GM18909 (cell line): Measurements from ENCODE around the gene CBX5.
"Not testable (repeated sequence)": the region's sequence is repeated elsewhere in the genome, so short reads cannot be mapped to it uniquely, and the experiment has no call there.

Experiments
- ATAC-seq: cut with Tn5 transposase; IDR thresholded peaks from one replicate; pipeline ENCODE4 v1.9.1; 2021; ENCODE audit warnings: mild to moderate bottlenecking; ENCODE audit not compliant: unreplicated experiment, poor library complexity

The CBX5 gene

DNA sequence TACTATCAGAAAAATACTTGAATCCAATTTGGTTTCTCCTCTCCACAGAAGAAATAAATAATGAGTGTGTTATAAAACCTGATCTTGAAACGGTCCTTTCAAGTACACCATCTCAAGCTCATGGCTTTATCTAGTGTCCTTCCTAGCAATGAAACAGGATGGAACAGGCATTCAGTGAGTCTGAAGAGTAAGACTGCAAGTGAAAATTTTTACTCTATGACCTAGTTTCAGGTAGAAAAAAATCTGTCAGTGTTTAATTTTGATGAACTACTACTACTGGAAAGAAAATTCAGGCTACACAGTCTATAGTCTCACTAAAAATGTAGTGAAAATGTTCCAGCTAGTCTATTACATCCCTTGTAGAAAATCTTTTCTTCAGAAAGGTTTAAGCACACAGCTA, 7.7 kb downstream of the CBX5 start:
- no peak for ATAC-seq

DNA sequence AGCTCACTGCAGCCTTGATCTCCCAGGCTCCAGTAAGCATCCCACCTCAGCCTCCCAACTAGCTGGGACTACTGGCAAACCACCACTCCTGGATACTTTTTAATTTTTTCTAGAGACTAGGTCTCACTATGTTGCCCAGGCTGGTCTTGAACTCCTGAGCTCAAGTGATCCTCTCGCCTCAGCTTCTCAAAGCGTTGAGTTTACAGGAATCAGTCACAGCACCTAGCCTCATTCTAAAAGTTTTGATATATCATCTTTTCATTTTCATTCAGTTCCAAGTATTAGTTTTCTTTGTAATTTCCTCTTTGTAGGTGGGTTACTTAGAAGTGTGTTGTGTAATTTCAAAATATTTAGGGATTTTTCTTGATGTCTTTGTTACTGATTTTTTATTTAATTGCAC, 9.6 kb downstream of the CBX5 start:
- no peak for ATAC-seq

DNA sequence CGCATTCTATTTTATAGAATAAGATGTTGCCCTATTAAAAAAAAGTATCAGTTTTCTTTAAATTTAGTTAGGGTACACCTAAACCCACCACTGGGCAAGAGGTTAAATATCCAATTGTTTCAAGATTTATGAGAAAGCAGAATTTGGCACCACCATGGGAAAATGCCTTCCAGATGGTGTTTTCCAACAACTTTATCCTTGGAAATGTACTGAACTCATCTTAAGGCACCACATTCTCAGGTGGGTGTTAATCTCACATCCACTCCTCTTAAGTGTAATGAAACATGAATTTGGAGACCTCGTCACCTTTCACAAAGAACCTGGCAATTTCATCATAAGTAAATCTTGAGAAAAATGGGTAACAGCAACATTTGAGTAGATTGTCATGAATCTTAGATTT, 13.1 kb downstream of the CBX5 start:
- ATAC-seq: no peak

DNA sequence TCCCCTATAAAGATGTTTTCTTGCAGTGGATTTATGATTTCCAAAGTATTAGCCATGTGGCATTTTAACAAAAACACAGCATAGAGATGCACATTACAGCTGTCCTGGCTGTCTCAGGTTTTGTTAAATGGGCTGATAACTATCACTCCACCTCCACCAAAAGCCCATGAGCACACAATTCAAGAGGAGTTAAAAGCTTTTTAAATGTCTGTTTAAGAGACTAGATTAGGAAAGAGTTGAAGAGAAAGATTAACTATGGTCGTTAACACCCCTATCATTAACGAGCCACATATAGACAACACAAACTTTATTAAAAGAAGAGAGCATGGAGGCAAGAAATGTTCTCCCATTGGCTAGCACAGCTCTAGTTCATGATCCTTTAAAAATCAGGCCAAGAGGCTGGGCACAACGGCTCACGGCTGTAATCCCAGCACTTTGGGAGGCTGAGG, 14.5 kb downstream of the CBX5 start:
- no peak for ATAC-seq

DNA sequence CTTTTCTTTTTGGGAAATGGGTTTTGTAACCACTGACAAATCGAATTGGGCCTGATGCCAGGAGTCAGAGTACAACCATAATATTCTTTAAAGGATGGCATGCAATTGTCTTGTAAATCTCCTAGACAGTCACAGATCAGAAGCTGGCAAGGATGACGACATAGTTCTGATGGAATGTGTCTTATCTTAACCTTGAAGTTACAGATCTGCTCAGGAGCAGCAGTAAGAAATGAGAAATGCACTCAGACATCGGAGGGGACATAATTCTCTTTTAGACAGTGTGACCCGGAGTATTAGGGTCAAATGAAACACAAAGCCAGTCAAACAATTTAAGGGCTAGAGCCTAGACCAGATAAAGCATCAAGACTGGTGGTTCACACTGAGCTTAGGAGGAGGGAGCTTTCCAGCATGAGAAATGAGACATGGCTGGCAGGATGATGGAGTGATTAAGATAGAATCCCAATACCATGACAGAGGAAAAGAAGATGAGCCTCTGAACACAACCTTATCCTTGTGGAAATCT, 17.5 kb downstream of the CBX5 start:
- ATAC-seq: no peak

DNA sequence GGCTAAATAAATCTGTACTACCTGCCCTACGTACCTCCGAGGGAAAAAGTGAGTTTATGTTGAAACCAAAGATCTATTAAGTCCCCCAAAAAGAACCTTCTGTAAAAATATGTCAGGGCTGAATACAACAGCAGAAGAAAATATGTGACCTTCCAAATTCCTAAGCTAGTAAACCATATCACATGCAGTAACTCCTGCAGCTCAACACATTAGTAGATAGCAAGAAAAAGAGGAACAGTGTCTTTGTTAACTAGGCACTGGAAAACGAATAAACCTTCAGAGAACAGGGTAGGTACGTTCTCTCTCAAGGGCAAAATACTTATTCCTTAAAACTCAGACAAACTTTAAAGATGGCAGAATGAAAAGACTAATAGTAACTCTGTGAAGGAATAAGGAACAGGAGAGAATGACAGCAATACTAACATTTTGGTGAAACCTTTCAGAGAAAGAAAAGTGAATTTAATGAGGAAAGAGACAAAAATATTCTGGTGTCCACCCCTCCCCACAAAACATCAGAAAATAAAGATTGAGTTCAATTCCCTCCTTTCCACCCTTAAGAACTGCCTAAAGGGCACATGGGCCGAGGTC, 18.0 kb downstream of the CBX5 start:
- no peak for ATAC-seq

DNA sequence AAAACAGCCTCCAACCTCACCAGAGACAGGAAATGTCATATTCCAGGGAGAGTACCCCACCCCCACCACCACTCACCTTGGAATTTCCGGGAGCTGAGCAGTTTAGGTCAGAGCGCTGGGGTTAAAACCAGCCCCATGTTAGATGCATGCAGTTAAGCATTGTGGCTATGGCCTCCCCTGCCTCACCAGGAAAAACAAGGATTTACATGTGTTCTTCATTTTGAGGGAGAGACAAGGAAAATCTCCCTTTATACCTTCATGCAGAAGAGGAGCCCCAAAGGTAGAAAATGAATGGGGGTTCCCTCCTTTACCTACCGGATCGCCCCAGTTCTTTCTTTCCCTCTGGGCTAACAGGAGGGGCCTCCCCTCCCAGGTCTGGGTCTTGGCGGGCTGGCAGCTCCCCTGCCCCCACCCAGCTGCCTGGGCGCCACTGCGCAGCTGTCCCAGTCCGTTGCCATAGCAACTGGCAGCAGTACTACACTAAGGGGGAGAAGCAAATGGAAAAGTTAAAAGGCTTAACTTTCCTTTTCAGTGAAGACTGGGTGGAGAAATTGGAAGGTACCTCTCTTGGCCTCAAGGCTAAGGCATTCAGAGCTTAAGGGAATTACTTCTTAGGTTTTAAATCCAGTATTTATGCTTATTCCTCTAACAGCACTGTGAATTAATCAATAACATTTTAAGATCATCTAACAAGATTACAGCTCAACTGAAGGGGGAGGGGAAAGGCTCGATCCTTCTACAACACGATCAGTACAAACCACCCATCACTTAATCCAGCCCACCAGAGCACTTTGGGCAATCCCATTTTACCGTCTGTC, 20.5 kb downstream of the CBX5 start:
- ATAC-seq: peak; percentile 89

DNA sequence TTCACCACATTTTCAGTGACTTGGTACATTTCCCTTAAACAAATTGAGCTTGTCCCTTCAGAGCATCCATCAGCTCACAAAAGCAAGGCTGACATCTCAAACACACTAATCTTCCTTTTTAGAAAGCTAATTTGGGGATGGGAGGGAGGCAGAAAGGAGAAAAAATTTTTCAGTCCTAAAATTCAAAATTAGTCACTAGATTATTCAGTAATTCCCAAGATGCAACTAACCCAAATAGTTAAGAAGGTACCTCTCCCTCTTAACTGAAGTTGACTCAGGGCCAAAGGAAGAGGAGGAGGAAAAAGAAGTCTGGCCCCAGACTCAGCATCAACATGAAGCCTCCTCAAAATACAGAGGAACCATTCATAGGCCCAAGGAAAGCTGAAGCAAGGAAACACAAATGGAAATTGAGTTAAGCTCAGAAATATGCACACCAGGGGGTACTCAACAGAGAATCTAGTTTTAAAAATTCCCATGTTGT, 21.7 kb downstream of the CBX5 start:
- ATAC-seq: no peak

DNA sequence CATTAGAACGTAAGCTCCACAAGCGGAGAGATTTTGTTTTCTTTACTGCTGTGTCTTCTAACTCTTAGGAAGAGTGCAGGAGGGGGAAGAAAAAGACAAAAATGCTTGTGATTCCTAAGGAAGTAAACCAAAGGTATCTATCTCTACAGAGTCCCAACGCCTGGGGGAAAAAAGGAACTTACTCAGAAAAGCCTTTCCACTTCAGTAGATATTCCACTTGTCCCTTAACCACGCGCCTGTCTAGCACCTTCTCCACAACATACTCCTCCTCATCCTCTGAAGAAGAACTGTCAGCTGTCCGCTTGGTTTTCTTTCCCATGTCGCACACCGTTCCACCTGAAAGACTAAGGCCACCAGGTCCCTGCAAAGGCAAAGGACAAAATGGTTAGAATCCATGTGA, 22.6 kb downstream of the CBX5 start:
- ATAC-seq: no peak

DNA sequence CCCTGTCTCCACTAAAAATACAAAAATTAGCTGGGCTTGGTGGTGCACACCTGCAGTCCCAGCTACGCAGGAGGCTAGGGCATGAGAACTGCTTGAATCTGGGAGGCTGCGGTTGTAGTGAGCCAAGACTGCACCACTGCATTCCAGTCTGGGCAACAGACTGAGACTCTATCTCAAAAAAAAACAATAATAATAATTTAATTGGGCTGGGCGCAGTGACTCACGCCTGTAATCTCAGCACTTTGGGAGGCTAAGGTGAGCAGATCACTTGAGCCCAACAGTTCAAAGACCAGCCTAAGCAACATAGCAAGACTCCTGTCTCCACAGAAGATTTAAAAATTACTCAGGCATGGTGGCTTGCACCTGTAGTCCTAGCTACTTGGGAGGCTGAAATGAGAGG, 26.7 kb downstream of the CBX5 start:
- ATAC-seq: no peak

DNA sequence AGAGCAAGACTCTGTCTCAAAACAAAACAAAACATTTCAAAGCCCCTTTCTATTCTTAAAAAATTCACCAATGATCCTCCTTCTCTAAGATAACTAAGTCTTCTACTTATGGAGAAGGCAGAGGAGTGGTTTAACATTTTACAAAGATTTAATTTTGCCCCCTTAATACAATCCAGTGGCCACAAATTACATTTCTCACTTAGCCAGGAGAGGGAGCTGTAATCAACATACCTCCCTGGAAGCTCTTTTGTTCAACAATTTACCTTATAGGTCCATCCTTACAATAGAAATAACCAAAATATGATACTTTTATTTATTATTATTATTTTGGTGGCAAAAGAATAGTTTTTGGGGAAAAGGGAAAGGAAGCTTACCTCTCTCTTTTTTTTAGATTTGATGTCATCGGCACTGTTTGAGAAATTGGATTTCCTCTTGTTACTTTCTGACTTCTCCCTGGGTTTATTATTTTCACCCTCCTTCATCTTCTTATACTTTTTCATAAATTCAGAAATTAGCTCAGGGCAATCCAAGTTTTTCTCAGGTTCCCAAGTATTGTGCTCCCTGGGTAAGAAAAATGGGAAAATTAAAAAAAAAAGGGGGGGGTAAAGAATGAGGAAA, 28.1 kb downstream of the CBX5 start:
- no peak for ATAC-seq

DNA sequence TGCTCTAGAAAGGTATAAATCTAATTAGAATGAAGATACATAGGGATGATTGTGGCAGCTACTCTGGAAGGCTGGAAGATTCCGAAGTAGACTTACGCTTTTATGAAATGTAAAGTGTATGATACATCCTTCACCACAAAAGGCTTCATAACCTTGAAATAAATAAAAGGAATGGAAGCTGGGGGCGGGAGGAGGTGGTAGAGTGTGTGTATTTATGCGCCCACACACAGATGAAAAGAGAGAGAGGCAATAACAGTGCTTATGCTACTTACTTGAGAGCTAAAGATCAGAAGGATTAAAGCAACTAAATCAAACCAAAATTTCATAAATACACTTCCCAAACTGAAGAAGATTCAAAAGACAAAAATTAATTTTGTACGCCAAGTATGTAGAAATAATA, 30.4 kb downstream of the CBX5 start:
- no peak for ATAC-seq

DNA sequence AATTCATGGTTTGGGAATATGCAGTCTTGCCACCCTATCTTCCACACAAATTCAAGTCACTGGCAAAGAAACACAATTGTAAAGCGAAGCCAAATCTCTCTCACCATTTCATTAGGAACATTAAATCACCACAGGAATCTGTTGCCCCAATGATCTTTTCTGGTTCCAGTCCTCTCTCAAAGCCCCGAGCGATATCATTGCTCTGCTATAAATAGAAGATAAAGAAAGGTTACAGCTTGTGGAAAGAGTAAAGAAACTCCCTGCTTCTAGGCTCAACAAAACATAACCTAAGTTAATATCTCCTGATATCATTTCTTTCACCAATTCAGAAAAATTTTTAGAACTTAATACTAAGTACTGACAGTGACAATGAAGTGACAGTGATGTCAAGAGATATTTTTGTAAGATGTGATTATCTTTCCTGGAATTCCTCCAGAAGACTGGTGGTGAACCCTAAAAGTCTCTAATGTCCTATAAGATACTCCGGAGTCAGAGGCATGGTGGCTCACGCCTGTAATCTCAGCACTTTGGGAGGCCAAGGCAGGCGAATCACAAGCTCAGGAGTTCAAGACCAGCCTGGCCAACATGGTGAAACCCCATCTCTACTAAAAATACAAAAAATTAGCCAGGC, 33.8 kb downstream of the CBX5 start:
- no peak for ATAC-seq

DNA sequence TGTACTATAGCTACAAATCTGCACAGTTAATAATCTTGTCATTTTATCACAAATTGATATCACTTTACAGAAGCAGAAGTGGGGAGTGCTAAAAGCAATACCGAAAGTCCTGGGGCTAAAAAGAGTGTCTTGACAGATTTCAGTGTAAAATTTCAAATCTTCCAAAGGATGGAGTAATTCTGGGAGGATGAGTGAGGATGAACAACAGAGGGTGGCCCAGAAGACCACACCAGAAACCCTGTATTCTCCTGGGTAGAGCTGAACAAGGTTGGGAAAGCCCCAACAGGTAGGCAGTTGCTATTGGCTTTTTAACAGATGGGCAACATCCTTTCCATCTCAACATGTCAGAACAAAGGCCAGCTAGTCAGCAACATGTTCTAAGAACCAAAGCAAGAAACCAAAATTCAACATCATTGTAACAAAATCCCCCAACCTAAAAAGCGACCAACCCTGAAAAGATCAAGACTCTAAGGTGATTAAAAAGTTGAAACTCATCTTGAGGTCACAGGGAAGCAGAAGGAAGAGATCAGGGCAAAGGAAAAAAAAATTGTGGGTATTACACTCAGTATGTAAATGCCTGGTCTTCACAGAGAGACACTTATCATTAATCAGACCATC, 38.8 kb downstream of the CBX5 start:
- peak; percentile 46 for ATAC-seq

DNA sequence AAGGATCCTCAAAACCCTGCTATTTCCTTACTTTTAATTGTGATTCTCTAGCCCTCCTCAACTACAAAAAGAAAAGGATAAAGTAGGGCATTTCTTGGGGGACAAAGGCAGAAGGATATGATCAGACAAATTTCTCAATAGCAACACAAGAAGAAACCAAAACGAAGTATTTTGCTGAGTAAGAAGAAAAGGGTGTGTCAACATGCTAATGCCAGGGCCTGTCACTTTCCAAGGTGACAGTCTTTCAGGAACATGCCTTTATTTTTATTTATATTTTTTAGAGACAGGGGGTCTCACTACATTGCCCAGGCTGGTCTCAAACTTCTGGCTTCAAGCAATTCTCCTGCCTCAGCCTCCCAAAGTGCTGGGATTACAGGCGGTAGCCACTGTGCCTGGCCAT, 39.8 kb downstream of the CBX5 start:
- no peak for ATAC-seq

DNA sequence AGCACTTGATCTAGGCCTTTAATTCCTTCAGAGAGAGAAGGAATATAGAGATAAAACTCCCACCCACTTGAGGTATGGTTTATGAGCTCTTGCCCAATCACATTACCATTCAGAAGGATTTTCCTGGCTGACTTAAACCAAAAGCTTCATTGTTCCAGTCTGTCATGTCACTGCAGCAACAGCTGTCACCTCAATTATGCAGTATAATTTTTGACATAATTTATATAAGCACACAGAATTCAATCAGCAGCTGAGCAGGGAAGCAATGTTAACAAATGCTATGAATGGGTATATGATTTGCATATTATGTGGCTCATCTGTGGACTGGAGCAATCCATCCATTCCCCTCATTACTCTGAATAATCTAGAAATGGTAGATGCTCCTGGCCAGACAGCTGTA, 40.3 kb downstream of the CBX5 start:
- ATAC-seq: no peak

DNA sequence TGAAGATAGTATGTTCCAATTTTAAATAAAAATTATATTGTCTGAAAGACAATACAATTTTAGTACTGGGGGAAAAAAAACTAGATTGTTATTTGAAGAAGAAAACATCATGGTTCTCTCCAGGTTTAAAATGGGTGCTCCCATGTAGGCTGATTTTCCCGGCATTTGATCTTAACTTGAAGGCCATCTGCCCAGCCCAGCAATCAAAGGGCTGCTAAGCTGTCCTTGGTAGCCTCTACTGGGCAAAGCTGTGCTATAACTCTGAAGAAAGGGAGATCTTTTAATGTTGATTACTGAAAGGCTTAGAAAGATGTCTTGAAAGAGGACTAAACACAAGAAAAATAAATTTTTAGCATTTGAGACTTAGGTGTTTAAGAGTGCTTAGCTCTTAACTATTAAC, 41.4 kb downstream of the CBX5 start:
- no peak for ATAC-seq

DNA sequence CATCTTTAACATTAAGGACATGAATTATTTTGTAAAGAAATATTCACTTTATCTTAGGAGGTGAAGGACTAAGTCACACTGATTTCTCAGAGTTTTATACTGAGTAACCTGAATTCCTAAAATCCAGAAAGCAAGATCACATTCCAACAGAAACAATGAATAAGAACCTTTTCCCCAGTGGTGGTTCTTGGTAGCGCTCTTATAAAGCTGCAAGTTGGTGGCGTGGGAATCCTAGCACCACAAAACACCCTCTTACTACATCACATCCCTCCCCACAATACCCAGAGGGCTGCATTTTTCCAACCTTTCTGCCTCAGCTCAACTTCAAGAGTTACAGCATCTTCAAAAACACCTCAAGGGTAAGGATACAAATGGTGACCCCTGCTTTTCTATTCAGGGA, 47.1 kb downstream of the CBX5 start:
- no peak for ATAC-seq

DNA sequence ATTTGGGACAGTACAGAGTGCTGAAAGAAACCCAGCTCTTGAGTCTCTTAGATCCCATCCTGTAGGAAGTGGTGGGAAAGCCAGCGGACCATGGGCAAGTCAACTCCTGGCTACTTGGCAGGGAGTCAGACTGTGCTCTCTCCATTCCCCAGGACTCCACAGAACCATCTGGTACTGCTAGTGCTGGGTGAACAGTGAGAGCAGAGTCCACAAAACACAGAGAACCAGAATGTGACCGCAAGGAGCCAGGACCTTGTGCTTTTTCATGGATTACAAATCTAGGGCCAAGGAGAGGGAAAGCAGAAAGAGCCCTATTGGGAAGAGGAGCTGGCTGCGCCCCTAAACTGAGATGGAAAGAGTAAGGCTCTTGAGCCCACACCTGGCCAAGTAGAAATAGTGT, 48.7 kb downstream of the CBX5 start:
- not testable (repeated sequence) for ATAC-seq

DNA sequence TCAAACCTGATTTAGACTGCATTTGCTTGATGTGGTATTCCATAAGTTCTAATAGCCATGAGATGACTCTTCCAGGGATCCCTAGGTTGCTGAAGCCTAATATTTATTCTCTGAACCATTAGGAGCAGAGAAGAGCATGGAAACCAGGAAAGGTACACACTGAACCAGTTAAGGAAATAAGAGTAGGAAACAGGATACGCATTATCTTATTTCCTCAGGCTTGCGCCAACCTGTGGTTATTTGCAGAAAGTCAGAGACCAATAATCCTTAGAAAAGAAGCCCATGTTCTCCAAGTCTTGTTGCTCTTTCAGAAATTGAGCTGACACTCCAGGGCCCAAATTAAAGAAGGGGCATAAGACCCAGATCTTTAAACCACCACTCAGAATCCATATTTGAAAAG, 49.4 kb downstream of the CBX5 start:
- ATAC-seq: no peak
